Astrocyte (in vitro differentiated cells and primary cell): ENCODE results near the gene TMA16. TPM values are rescaled to one million over a fixed set of nuclear protein-coding genes. Genes with fewer than 3 reads are reported as not detected.

Experiments used
- DNase-seq: peaks from one replicate; pipeline ENCODE4 v3.0.0-alpha.2; 2010; ENCODE audit warnings: low read depth
- FAIRE-seq: peaks from 2 replicates; lab custom pipeline; 2011; peaks lifted over from hg19 to GRCh38; lab: Jason Lieb, UNC
- H2AFZ ChIP-seq: 2 replicates; pipeline ENCODE4 v1.6.0; 2012; ENCODE audit warnings: low read depth, low read length, inconsistent platforms
- H3K27ac ChIP-seq: 2 replicates; pipeline ENCODE4 v1.5.1; 2011; ENCODE audit warnings: low read depth, low read length, inconsistent platforms
- H3K27me3 ChIP-seq: 2 replicates; pipeline ENCODE4 v1.6.0; 2011; ENCODE audit warnings: low read length, inconsistent platforms; ENCODE audit not compliant: insufficient read depth
- H3K36me3 ChIP-seq: 2 replicates; pipeline ENCODE4 v1.5.1; 2011; ENCODE audit warnings: low read length, inconsistent platforms; ENCODE audit not compliant: insufficient read depth
- H3K4me1 ChIP-seq: 2 replicates; pipeline ENCODE4 v1.5.1; 2011; ENCODE audit warnings: low read length, inconsistent platforms; ENCODE audit not compliant: insufficient read depth
- H3K4me2 ChIP-seq: 2 replicates; pipeline ENCODE4 v1.6.0; 2012; ENCODE audit warnings: low read length, inconsistent platforms
- H3K4me3 ChIP-seq: 2 replicates; pipeline ENCODE4 v1.5.1; 2011; ENCODE audit warnings: low read depth, mild to moderate bottlenecking, low read length, inconsistent platforms; ENCODE audit not compliant: insufficient read depth
- H3K79me2 ChIP-seq: 2 replicates; pipeline ENCODE4 v1.6.0; 2012; ENCODE audit warnings: mild to moderate bottlenecking, low read length, inconsistent platforms; ENCODE audit not compliant: insufficient read depth
- H3K9ac ChIP-seq: 2 replicates; pipeline ENCODE4 v1.6.0; 2012; ENCODE audit warnings: mild to moderate bottlenecking, low read length, inconsistent platforms
- H3K9me3 ChIP-seq: 2 replicates; pipeline ENCODE4 v1.5.1; 2012; ENCODE audit warnings: low read depth, mild to moderate bottlenecking, low read length, inconsistent platforms; ENCODE audit not compliant: insufficient read depth
- H4K20me1 ChIP-seq: 2 replicates; pipeline ENCODE4 v1.6.0; 2012; ENCODE audit warnings: low read length, inconsistent platforms; ENCODE audit not compliant: insufficient read depth
- H3K27ac Mint-ChIP-seq: one replicate; pipeline ENCODE4 v1.8.0; 2021; ENCODE audit warnings: mild to moderate bottlenecking, mixed read lengths; ENCODE audit not compliant: unreplicated experiment
- H3K27me3 Mint-ChIP-seq: one replicate; pipeline ENCODE4 v1.8.0; 2021; ENCODE audit warnings: low read depth, mixed read lengths; ENCODE audit not compliant: unreplicated experiment
- H3K36me3 Mint-ChIP-seq: one replicate; pipeline ENCODE4 v1.8.0; 2021; ENCODE audit warnings: low read depth, mixed read lengths; ENCODE audit not compliant: unreplicated experiment
- H3K4me1 Mint-ChIP-seq: one replicate; pipeline ENCODE4 v1.8.0; 2021; ENCODE audit warnings: low read depth, mixed read lengths; ENCODE audit not compliant: unreplicated experiment
- H3K4me3 Mint-ChIP-seq: one replicate; pipeline ENCODE4 v1.8.0; 2021; ENCODE audit warnings: mild to moderate bottlenecking, moderate library complexity, mixed read lengths; ENCODE audit not compliant: unreplicated experiment
- H3K9me3 Mint-ChIP-seq: one replicate; pipeline ENCODE4 v1.8.0; 2021; ENCODE audit warnings: mild to moderate bottlenecking, mixed read lengths; ENCODE audit not compliant: unreplicated experiment
- EZH2 ChIP-seq: IDR thresholded peaks from 2 replicates; pipeline ENCODE4 v1.6.1; 2012; ENCODE audit warnings: mild to moderate bottlenecking, low read length, inconsistent platforms; ENCODE audit not compliant: insufficient read depth
- total RNA-seq: library from RNA; stranded (reverse); gene quantifications from 2 replicates; pipeline ENCODE4 v1.2.1, GENCODE V29; 2021
- TF ChIP-seq, protein P1 (sequence below): IDR thresholded peaks from 2 replicates; pipeline ENCODE4 v1.5.1; 2011; ENCODE audit warnings: low read depth, mild to moderate bottlenecking, inconsistent platforms, low read length, moderate library complexity; ENCODE audit not compliant: insufficient read depth

The TMA16 gene
- total RNA-seq, 1 donor from 2014 or later: 33.3 TPM

GRCh38 chr4:163558539-163559044 is 64.1 kb downstream of the TMA16 start:
- DNase-seq: no peak
- H3K27ac Mint-ChIP-seq: no peak overlapping the region
- no peaks in the 10 kb centered on the region for H3K9me3 ChIP-seq

GRCh38 chr4:163562496-163562895 is 68.0 kb downstream of the TMA16 start:
- Histone ChIP-seq H4K20me1 (no peaks in the 10 kb centered on the region), H2AFZ (no peak overlapping the region), H3K36me3 (no peaks in the 10 kb centered on the region), H3K27ac (no peak overlapping the region), H3K4me3 (no peak overlapping the region), H3K4me2 (no peak overlapping the region), H3K79me2 (no peaks in the 10 kb centered on the region), H3K9ac (no peak overlapping the region), H3K27me3 (no peaks in the 10 kb centered on the region), H3K9me3 (no peaks in the 10 kb centered on the region), H3K4me1 (no peaks in the 10 kb centered on the region)
- Mint-ChIP-seq H3K4me1 (no peaks in the 10 kb centered on the region), H3K9me3 (no peaks in the 10 kb centered on the region), H3K4me3 (no peak overlapping the region), H3K27me3 (no peaks in the 10 kb centered on the region), H3K36me3 (no peaks in the 10 kb centered on the region), H3K27ac (no peak overlapping the region)
- DNase-seq: no peak
- TF ChIP-seq, protein P1, sequence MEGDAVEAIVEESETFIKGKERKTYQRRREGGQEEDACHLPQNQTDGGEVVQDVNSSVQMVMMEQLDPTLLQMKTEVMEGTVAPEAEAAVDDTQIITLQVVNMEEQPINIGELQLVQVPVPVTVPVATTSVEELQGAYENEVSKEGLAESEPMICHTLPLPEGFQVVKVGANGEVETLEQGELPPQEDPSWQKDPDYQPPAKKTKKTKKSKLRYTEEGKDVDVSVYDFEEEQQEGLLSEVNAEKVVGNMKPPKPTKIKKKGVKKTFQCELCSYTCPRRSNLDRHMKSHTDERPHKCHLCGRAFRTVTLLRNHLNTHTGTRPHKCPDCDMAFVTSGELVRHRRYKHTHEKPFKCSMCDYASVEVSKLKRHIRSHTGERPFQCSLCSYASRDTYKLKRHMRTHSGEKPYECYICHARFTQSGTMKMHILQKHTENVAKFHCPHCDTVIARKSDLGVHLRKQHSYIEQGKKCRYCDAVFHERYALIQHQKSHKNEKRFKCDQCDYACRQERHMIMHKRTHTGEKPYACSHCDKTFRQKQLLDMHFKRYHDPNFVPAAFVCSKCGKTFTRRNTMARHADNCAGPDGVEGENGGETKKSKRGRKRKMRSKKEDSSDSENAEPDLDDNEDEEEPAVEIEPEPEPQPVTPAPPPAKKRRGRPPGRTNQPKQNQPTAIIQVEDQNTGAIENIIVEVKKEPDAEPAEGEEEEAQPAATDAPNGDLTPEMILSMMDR: no peak
- no peak for TF ChIP-seq EZH2
- FAIRE-seq: no peak

More at GRCh38 chr4:163558539-163559044, 64.1 kb downstream of the TMA16 start:
- Histone ChIP-seq H4K20me1 (no peaks in the 10 kb centered on the region), H3K4me3 (no peak overlapping the region), H3K9ac (no peak overlapping the region), H3K4me1 (no peaks in the 10 kb centered on the region), H3K79me2 (no peaks in the 10 kb centered on the region), H3K27ac (no peak overlapping the region), H3K27me3 (no peaks in the 10 kb centered on the region), H3K36me3 (no peaks in the 10 kb centered on the region), H2AFZ (no peak overlapping the region), H3K4me2 (no peak overlapping the region)
- Mint-ChIP-seq H3K27me3 (no peaks in the 10 kb centered on the region), H3K4me3 (no peak overlapping the region), H3K4me1 (no peaks in the 10 kb centered on the region), H3K36me3 (no peaks in the 10 kb centered on the region), H3K9me3 (no peaks in the 10 kb centered on the region)
- FAIRE-seq: no peak
- TF ChIP-seq, protein P1: no peak

- FAIRE-seq (no peak), DNase-seq (no peak)
- TF ChIP-seq, protein P1: no peak
- TF ChIP-seq EZH2: no peak
- Mint-ChIP-seq H3K36me3 (no peaks in the 10 kb centered on the region), H3K27me3 (no peaks in the 10 kb centered on the region), H3K4me1 (no peaks in the 10 kb centered on the region), H3K9me3 (no peaks in the 10 kb centered on the region), H3K4me3 (no peak overlapping the region), H3K27ac (no peak overlapping the region)
- H3K4me2 ChIP-seq: no peak overlapping the region
- H4K20me1 ChIP-seq: no peaks in the 10 kb centered on the region
- H3K4me1 ChIP-seq: no peaks in the 10 kb centered on the region
- no peak overlapping the region for H2AFZ ChIP-seq
- no peak overlapping the region for H3K9ac ChIP-seq
- H3K79me2 ChIP-seq: no peaks in the 10 kb centered on the region
- H3K27ac ChIP-seq: no peak overlapping the region
- no peaks in the 10 kb centered on the region for H3K27me3 ChIP-seq
- no peak overlapping the region for H3K4me3 ChIP-seq
- no peaks in the 10 kb centered on the region for H3K36me3 ChIP-seq
- H3K9me3 ChIP-seq: no peaks in the 10 kb centered on the region
Observed at GRCh38 chr4:163563592-163563991, 69.1 kb downstream of the TMA16 start.
